MM.1S (cell line): ENCODE data around the gene KCNA2.

Experiments
- DNase-seq: peaks from one replicate; pipeline ENCODE4 v3.0.0-alpha.2; 2015
- H2AFZ ChIP-seq: fragments of 300-600 bp; sonication (generic); 2 replicates; pipeline ENCODE4 v1.6.0; 2016; ENCODE audit warnings: antibody characterized with exemption, low read length
- H3F3A ChIP-seq: fragments of 300-600 bp; sonication (generic); 2 replicates; pipeline ENCODE4 v1.6.1; 2016; ENCODE audit warnings: mild to moderate bottlenecking, antibody characterized with exemption, low read length, moderate library complexity, mixed read lengths; ENCODE audit not compliant: insufficient read depth
- H3K27ac ChIP-seq: fragments of 300-600 bp; sonication (generic); 2 replicates; pipeline ENCODE4 v1.5.1; 2016; ENCODE audit warnings: mild to moderate bottlenecking, low read length
- H3K27me3 ChIP-seq: fragments of 300-600 bp; sonication (generic); replicated peaks from 2 replicates; pipeline ENCODE4 v1.6.0; 2016; ENCODE audit warnings: low read length; ENCODE audit not compliant: insufficient read depth
- H3K36me3 ChIP-seq: fragments of 300-600 bp; sonication (generic); replicated peaks from 2 replicates; pipeline ENCODE4 v1.6.1; 2016; ENCODE audit warnings: mild to moderate bottlenecking, low read length, mixed read lengths; ENCODE audit not compliant: insufficient read depth
- H3K4me1 ChIP-seq: fragments of 300-600 bp; sonication (generic); 2 replicates; pipeline ENCODE4 v1.6.1; 2016; ENCODE audit warnings: low read length, mixed read lengths
- H3K4me2 ChIP-seq: fragments of 300-600 bp; sonication (generic); 2 replicates; pipeline ENCODE4 v1.6.0; 2016; ENCODE audit warnings: low read depth, low read length
- H3K4me3 ChIP-seq: fragments of 300-600 bp; sonication (generic); 2 replicates; pipeline ENCODE4 v1.5.1; 2016; ENCODE audit warnings: low read length, mixed read lengths
- H3K79me2 ChIP-seq: fragments of 300-600 bp; sonication (generic); 2 replicates; pipeline ENCODE4 v1.6.1; 2016; ENCODE audit warnings: mixed run types, low read length, mixed read lengths
- H3K9ac ChIP-seq: fragments of 300-600 bp; sonication (generic); 2 replicates; pipeline ENCODE4 v1.6.1; 2016; ENCODE audit warnings: low read length, mixed read lengths
- H3K9me2 ChIP-seq: fragments of 300-600 bp; sonication (generic); replicated peaks from 2 replicates; pipeline ENCODE4 v1.6.1; 2016; ENCODE audit warnings: mild to moderate bottlenecking, low read length, mixed read lengths; ENCODE audit not compliant: insufficient read depth
- H3K9me3 ChIP-seq: fragments of 300-600 bp; sonication (generic); replicated peaks from 2 replicates; pipeline ENCODE4 v1.6.1; 2016; ENCODE audit warnings: mild to moderate bottlenecking, low read length, mixed read lengths; ENCODE audit not compliant: insufficient read depth
- H4K20me1 ChIP-seq: fragments of 300-600 bp; sonication (generic); 2 replicates; pipeline ENCODE4 v1.6.1; 2016; ENCODE audit warnings: mild to moderate bottlenecking, low read length, moderate library complexity, mixed read lengths; ENCODE audit not compliant: insufficient read depth
- CTCF ChIP-seq: fragments of 300-600 bp; sonication (generic); IDR thresholded peaks from 2 replicates; pipeline ENCODE4 v1.5.1; 2016; ENCODE audit warnings: antibody characterized with exemption, low read length, mixed read lengths
- EZH2 ChIP-seq: fragments of 300-600 bp; sonication (generic); optimal IDR thresholded peaks from 2 replicates; pipeline ENCODE3; 2017; ENCODE audit warnings: low read depth, mild to moderate bottlenecking, antibody characterized with exemption, low read length, mixed read lengths
- EZH2phosphoT487 ChIP-seq: fragments of 300-600 bp; sonication (generic); IDR thresholded peaks from 2 replicates; pipeline ENCODE4 v1.6.1; 2018; ENCODE audit warnings: antibody characterized with exemption, low read length

KCNA2 gene

GRCh38 chr1:110573314-110573713 lies 32.8 kb downstream of the KCNA2 start:
- TF ChIP-seq EZH2phosphoT487 = no peak
- no peak for TF ChIP-seq EZH2
- H3K4me2 ChIP-seq = no peak overlapping the region
- H3K27me3 ChIP-seq = no peaks in the 10 kb centered on the region
- no peaks in the 10 kb centered on the region for H3K9me2 ChIP-seq
- no peak for DNase-seq
- H3K9ac ChIP-seq = no peak overlapping the region
- no peaks in the 10 kb centered on the region for H3K79me2 ChIP-seq
- no peaks in the 10 kb centered on the region for H3K36me3 ChIP-seq
- no peaks in the 10 kb centered on the region for H3F3A ChIP-seq
- no peaks in the 10 kb centered on the region for H3K9me3 ChIP-seq
- H4K20me1 ChIP-seq = no peaks in the 10 kb centered on the region
- H3K4me3 ChIP-seq = no peak overlapping the region
- H3K4me1 ChIP-seq = no peaks in the 10 kb centered on the region
- H2AFZ ChIP-seq = no peak overlapping the region
- H3K27ac ChIP-seq = no peak overlapping the region

GRCh38 chr1:110572751-110573150 lies 33.4 kb downstream of the KCNA2 start:
- H3K9ac ChIP-seq = no peak overlapping the region
- no peaks in the 10 kb centered on the region for H3F3A ChIP-seq
- no peaks in the 10 kb centered on the region for H3K36me3 ChIP-seq
- TF ChIP-seq EZH2phosphoT487 (no peak), CTCF (no peak), EZH2 (no peak)
- no peaks in the 10 kb centered on the region for H3K9me2 ChIP-seq
- no peaks in the 10 kb centered on the region for H3K27me3 ChIP-seq
- no peak overlapping the region for H3K27ac ChIP-seq
- no peaks in the 10 kb centered on the region for H3K9me3 ChIP-seq
- H3K79me2 ChIP-seq = no peaks in the 10 kb centered on the region
- no peaks in the 10 kb centered on the region for H4K20me1 ChIP-seq
- no peak for DNase-seq
- H3K4me3 ChIP-seq = no peak overlapping the region
- no peaks in the 10 kb centered on the region for H3K4me1 ChIP-seq
- H3K4me2 ChIP-seq = no peak overlapping the region
- H2AFZ ChIP-seq = no peak overlapping the region

GRCh38 chr1:110570901-110571300 lies 35.3 kb downstream of the KCNA2 start:
- H3K4me2 ChIP-seq = no peak overlapping the region
- no peaks in the 10 kb centered on the region for H3K9me2 ChIP-seq
- no peaks in the 10 kb centered on the region for H3K4me1 ChIP-seq
- H3K4me3 ChIP-seq = no peak overlapping the region
- DNase-seq = no peak
- no peaks in the 10 kb centered on the region for H3F3A ChIP-seq
- H2AFZ ChIP-seq = no peak overlapping the region
- TF ChIP-seq EZH2phosphoT487 (no peak), CTCF (no peak), EZH2 (no peak)
- no peaks in the 10 kb centered on the region for H4K20me1 ChIP-seq
- no peaks in the 10 kb centered on the region for H3K79me2 ChIP-seq
- no peaks in the 10 kb centered on the region for H3K9me3 ChIP-seq
- H3K36me3 ChIP-seq = no peaks in the 10 kb centered on the region
- no peaks in the 10 kb centered on the region for H3K27me3 ChIP-seq
- no peak overlapping the region for H3K27ac ChIP-seq
- no peak overlapping the region for H3K9ac ChIP-seq

GRCh38 chr1:110570307-110570706 lies 35.9 kb downstream of the KCNA2 start:
- DNase-seq = no peak
- H3K36me3 ChIP-seq = no peaks in the 10 kb centered on the region
- no peaks in the 10 kb centered on the region for H3K27me3 ChIP-seq
- H3K9ac ChIP-seq = no peak overlapping the region
- TF ChIP-seq CTCF = no peak
- TF ChIP-seq EZH2 = no peak
- no peak for TF ChIP-seq EZH2phosphoT487
- no peaks in the 10 kb centered on the region for H3K4me1 ChIP-seq
- no peak overlapping the region for H3K4me3 ChIP-seq
- H3K79me2 ChIP-seq = no peaks in the 10 kb centered on the region
- H3K27ac ChIP-seq = no peak overlapping the region
- H2AFZ ChIP-seq = no peak overlapping the region
- H3K9me3 ChIP-seq = no peaks in the 10 kb centered on the region
- no peaks in the 10 kb centered on the region for H4K20me1 ChIP-seq
- no peak overlapping the region for H3K4me2 ChIP-seq
- no peaks in the 10 kb centered on the region for H3F3A ChIP-seq
- H3K9me2 ChIP-seq = no peaks in the 10 kb centered on the region
